NCI-H1694 treated with DMSO at 0.1 percent for 48 hours (cell line): Measurements from ENCODE around the gene RICTOR.
"Not testable (repeated sequence)": the region's sequence is repeated elsewhere in the genome, so short reads cannot be mapped to it uniquely, and the experiment has no call there.

ENCODE experiments used
- DNase-seq: peaks from one replicate; lab custom pipeline; 2025; lab: John Stamatoyannopoulos, UW

The RICTOR gene

GRCh38 chr5:39006650-39007049, 67.5 kb downstream of the RICTOR start:
- no peak for DNase-seq

- no peak for DNase-seq
Observed at GRCh38 chr5:39005566-39006232, 68.5 kb downstream of the RICTOR start.

DNA sequence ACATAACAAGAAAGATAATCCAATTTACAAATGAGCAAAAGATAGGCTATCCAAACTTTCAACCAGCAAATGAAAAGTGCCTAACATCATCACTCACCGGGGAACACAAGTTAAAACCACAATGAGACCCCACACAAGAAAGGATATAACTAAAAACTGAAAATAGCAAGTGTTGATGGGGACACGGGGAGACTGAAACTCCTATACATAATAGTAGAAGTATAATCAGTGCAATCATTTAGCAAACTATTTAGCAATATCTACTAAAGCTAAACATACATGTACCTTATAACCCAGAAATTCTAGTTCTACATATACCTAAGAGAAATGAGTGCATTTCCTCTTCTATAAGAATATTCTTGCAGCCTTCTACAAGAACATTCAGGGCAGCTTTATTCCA, 72.5 kb downstream of the RICTOR start:
- no peak for DNase-seq

- no peak for DNase-seq
Observed at GRCh38 chr5:38999037-38999436, 75.2 kb downstream of the RICTOR start.

GRCh38 chr5:38997591-38997990, 76.6 kb downstream of the RICTOR start:
- DNase-seq = no peak

GRCh38 chr5:38996123-38996522, 78.1 kb downstream of the RICTOR start:
- no peak for DNase-seq

GRCh38 chr5:38994324-38994927, 79.8 kb downstream of the RICTOR start:
- DNase-seq = peak; percentile 86

DNA sequence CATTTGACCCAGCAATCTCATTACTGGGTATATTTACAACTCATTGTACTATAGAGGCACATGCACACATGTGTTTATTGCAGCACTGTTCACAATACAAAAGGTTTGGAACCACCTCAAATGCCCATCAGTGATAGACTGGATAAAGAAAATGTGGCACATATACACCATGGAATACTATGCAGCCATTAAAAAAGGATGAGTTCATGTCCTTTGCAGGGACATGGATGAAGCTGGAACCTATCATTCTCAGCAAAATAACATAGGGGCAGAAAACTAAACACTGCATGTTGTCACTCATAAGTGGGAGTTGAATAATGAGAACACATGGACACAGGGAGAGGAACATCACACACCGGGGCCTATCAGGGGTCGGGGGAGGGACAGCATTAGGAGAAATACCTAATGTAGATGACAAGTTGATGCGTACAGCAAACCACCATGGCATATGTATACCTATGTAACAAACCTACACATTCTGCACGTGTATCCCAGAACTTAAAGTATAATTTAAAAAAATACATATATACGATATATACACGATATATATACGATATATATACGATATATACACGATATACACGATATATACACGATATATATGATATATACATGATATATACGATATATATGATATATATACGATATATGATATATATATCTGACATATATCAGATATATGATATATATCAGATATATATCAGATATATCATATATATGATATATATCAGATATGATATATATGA, 84.1 kb downstream of the RICTOR start:
- DNase-seq = not testable (repeated sequence)

- no peak for DNase-seq
Observed at GRCh38 chr5:38985909-38986452, 88.2 kb downstream of the RICTOR start.

DNA sequence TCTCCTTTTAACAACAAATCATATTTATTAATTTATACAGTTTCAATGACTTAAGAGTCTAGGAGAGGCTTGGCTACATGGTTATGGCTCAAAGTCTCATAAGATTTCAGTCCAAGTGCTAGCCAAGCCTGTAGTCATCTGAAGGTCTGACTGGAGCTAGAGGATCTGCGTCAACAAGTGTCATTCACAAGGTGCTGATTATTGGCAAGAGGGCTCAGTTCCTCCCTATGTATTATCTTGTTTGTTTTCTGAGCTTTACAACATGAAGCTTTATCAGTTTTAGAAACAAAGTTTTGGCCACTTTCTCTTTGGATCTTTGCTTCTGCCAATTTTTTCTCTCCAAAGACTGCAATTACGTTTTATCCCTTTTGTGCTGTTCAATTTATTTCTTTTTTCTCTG, 94.7 kb downstream of the RICTOR start:
- no peak for DNase-seq

DNA sequence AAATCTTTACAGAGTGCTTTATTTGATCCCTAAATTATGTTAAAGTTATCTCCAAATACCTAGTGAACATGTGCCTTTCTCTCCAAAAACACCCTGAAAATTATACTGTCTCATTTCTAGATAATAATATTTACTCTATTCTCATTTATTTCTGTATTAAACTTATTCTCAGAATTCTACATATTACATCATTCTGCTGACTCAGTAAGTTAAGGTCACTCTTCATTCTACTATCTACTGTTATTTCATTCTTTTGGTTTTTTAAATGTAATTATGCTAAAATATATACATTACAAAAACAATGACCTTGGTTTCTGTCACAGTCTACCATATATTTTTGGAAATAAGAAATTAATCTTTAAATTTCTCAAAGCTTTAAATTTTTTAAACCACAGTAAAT, 96.2 kb downstream of the RICTOR start:
- DNase-seq = no peak

GRCh38 chr5:38968665-38969064, 105.5 kb downstream of the RICTOR start:
- DNase-seq = no peak

DNA sequence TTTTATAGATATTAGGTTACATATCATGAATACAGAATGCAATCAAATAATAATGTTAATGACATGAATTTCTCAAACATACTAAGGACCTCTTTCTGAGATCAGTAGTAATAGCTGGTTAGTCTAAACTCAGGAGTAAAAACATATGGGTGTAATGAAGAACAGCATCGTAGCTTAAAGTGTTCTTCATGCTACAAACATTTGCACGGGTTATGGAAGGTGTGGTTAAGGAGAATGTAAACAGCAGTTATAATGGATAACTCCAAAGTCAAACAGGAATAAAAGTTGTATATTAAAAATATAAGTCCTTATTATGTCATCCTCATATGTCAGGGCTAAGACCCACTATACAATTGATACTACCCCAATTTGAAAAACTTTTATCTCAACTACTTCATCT, 112.5 kb downstream of the RICTOR start:
- no peak for DNase-seq

GRCh38 chr5:38953426-38954012, 120.7 kb downstream of the RICTOR start:
- no peak for DNase-seq

GRCh38 chr5:38948501-38948900, 125.7 kb downstream of the RICTOR start:
- DNase-seq = no peak

GRCh38 chr5:38944282-38944681, 129.9 kb downstream of the RICTOR start:
- no peak for DNase-seq

DNA sequence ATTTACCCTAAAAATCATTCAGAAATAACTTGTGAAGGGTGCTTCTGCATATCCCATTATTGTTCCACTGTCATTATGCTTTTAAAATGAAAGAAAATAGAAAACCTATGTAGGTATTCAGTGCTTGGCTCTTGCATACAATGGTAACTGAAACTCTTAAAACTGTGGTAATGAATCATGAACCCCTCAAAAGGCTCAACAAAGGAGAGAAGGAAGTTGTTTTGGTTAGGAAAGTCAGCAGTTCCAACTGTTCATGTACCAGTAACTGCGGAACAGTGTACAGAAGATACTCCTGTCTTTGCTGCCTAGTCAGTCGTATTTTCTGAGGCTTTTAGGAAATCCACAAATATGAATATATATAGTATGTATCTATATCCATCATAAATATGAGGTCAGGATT, 132.3 kb downstream of the RICTOR start:
- DNase-seq = no peak

- DNase-seq = no peak
Observed at GRCh38 chr5:38940230-38940858, 133.9 kb downstream of the RICTOR start.

GRCh38 chr5:38938973-38939372, 135.2 kb downstream of the RICTOR start:
- DNase-seq = no peak

GRCh38 chr5:38938424-38938823, 135.8 kb downstream of the RICTOR start:
- DNase-seq = no peak

GRCh38 chr5:38936269-38936668, 137.9 kb downstream of the RICTOR start:
- no peak for DNase-seq

GRCh38 chr5:38935437-38935836, 138.8 kb downstream of the RICTOR start:
- no peak for DNase-seq
